HG03095 (cell line): ENCODE results near the gene NIN.
"Not testable (repeated sequence)": the region's sequence is repeated elsewhere in the genome, so short reads cannot be mapped to it uniquely, and the experiment has no call there.

Experiments
- ATAC-seq: cut with Tn5 transposase; IDR thresholded peaks from one replicate; pipeline ENCODE4 v1.9.1; 2021; ENCODE audit warnings: moderate library complexity; ENCODE audit not compliant: unreplicated experiment

NIN gene

DNA sequence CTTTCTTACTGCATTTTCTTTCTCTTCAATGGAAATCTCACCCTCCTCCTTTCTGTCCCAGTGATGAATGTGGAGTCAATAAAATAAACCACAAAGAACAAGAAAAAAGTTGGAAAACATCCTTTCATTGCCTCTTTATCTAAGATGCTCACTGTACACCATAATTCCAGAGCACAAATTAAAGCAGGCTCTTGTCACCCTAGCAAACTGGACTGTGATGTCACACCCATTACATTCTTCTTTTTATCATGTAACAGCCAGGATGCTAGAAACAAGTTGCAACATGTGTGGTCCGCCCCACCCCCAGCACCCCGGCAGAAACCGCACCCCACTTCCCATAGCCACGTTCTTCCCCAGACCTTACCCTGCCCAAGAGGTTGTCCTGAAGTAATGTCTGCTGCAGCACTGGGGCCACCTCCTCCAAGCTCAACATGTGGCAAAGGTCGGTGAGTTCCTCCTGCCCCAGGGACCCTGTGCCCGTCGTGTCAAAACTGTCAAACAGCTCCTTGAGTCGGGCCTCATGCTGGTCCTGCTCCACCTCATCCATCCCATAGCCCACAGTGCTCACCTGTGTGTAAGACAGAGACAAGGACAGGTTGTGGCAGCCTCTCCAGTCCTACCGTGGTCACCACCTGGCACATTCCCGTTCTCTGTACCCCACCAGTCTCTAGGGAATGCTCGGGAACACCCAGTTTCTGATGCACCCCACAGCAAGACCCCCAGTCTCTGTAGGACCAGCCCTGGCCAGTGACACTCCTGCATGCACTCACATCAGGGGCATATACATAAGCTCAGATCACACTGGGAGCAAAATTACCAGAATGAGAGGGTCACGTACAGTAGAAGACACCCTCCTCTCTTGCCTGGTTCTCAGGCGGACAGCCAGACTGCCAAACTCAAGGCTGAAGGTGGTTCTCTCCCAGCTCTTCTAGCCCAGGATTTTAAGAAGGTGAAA is 9.2 kb downstream of the NIN start:
- no peak for ATAC-seq

DNA sequence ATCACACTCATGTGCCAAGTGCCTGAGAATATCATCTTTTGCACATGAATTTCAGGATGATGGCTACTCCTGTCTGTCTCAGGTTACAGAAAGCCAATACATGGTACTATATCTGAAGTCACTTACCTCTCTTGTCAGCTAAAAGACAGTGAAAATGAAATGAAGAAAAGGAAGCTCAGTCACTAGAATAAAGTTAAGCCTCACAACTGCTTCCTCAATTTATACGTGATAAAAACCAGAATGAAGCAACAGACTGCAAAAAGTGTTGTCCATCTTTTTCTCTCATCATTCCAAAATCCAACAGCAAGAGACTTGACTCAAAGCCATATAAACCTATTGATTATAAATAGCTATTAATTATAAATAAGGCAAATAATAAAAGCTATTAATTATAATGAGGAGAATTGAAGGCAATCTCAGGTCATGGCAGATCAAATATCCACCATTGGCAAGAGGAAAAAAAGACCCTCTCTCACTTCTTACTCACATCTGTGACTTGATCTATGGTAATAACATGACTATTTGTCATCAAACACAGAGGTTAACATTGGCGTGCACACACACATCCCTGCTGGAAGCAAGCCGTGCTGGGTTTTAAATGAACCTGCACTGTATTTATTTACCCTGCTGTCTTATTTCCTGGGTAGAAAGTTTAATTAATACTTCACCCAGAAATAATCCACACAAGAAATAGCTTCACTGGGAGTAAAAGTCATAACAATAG is 10.0 kb downstream of the NIN start:
- ATAC-seq, result no peak

DNA sequence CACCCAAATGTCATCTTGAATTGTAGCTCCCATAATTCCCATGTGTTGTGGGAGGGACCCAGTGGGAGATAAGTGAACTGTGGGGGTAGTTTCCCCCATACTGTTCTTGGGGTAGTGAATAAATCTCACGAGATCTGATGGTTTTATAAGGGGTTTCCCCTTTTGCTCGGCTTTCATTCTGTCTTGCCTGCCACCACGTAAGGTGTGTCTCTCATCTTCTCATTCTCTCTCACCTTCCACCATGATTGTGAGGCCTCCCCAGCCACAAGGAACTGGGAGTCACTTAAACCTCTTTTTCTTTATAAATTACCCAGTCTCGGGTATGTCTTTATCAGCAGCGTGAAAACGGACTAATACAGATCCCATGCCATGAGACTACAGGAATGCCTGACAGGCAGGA is 11.7 kb downstream of the NIN start:
- not testable (repeated sequence) for ATAC-seq

DNA sequence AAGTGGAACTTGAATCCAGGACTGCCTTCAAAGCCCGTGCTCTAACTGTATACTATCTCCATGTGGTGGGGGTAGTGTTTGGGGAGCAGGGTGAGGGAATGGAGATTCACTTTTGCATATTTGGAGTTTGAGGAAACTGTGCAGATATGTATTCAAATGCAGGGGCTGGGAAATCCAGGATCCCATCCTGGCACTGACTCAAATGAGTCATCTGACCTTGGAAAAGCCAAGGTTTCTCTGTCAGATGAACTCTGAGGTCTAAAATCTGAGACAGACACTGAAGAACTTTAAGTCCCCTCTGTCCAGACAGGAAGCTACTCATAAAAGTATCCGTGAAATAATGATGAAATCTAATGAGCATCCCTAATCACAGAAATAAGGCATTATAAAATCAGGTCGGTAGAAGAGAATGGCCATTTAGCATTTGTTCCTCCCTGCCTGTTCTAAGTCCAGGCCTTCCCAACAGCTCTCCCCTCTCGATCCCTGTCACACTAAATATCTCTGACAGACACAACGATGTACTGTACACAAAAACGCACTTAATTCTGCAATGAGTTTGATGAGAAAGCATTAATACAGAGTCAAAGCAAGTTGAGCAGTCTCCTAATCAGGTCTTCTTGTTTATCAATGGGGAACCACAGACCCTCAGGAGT is 14.4 kb downstream of the NIN start:
- ATAC-seq, result no peak

DNA sequence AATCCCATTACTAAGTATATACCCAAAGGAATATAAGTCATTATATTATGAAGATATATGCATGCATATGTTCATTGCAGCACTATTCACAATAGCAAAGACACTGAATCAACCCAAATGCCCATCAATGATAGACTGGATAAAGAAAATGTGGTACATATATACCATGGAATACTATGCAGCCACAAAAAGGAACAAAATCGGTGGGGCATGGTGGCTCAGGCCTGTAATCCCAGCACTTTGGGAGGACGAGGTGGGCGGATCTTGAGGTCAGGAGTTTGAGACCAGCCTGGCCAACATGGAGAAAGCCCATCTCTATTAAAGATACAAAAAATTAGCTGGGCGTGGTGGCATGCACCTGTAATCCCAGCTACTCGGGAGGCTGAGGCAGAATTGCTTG is 15.4 kb downstream of the NIN start:
- not testable (repeated sequence) for ATAC-seq

DNA sequence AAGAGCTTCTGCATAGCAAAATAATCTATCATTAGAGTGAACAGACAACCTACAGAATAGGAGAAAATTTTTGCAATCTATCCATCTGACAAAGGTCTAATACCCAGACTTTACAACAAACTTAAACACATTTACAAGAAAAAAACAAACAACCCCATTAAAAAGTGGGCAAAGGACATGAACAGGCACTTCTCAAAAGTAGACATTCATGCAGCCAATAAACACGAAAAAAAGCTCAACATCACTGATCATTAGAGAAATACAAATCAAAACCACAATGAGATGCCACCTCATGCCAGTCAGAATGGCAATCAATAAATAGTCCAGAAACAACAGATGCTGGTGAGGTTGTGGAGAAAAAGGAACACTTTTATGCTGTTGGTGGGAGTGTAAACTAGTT is 15.9 kb downstream of the NIN start:
- not testable (repeated sequence) for ATAC-seq

DNA sequence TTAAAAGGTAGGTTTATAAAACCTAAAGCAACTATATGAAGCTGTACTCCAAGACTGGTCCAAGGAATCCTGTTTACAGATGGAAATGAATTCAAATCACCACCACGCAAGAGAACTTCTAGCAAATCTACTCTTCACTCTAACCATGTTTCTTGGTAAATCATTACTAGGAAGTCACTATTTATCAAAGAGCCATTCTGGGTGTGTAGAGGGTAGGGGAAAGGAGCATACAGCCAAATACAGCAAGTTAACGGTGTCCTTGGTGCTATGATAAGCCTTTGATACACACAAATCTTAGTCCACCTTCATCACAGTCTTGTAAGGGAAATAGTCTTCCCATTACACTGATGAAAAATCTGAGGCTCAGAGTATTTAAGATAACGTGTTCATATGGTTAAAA is 16.8 kb downstream of the NIN start:
- ATAC-seq, result no peak

DNA sequence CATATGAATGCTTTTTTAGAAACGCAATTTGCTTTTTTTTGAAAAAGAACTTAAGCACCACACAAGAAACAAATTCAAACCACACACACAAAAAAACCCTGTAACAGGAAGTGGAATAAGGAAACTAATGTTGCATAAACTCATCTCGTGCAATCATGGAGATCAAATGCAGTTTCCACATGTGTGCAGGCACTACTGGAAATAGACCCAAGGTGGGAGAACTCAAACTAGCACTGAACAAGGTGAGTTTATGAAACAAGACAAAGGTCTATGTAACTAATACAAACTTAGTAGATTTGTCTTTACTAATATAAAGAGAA is 17.5 kb downstream of the NIN start:
- no peak for ATAC-seq

DNA sequence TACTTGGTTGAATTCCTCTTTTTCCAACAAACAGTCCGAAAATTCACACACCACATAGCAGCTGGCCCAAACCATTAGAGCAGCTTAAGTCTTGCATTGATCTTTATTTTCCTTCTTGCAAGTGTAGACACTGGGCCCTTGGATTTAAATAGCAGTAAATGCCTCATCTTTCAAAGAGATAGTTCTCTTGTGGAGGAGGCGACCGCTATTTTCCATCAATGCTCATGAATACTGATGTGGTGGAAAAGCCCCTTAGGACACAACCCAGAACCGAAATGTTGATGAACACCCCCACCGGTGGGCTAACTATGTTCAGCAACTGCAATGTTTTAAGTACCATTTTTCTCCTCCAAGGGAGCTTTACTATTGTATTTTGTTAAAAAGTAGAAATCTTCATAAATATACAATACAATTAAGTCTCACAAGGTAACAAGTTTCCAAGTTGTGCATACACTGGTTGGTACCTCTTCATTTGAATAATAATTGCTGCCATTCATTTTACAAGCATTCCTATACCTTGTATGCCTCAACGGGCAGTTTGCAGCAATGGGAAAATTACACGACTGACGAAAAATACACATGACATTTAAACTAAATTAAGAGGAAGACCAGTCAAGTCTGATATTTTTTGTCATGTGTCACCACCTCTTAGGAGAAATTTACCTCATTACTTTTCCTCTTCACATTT is 18.0 kb downstream of the NIN start:
- no peak for ATAC-seq

DNA sequence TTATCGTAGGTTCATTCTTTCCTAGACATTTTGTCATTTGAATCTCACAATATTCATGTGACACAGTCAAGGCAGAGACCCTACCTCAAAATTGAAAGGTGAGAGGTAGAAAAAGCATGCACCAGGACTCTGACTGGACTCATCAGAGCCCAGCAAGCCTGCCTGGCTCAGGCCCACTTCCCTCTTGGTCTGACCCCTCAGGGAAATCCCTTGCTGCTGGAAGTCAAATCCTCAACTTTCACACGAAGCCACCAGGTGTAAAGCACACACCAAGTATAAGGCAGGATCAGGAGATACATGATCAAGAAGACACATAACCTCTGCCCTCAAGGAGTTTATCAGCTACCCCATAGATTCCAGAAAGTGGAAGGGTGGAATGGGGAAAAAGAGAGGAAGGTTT is 18.8 kb downstream of the NIN start:
- no peak for ATAC-seq

DNA sequence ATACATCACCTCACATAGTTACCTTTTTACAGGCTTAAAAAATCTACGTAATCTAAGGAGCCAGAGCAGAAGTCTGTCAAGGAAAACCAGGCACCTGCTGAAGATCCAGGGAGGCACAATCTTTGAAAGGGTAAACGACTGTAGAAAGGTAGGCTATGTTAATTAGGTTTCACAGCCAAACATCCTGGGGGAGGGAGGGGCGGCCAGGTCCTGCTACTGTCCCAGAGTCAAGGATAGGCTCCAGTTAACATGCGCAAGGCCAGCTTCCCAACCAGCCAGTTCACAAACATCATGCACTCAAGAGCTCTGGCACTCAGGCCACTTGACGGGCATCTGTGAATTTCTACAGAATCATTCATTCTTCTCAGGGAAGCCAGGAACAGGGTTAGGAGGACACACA is 22.9 kb downstream of the NIN start:
- ATAC-seq, result no peak

DNA sequence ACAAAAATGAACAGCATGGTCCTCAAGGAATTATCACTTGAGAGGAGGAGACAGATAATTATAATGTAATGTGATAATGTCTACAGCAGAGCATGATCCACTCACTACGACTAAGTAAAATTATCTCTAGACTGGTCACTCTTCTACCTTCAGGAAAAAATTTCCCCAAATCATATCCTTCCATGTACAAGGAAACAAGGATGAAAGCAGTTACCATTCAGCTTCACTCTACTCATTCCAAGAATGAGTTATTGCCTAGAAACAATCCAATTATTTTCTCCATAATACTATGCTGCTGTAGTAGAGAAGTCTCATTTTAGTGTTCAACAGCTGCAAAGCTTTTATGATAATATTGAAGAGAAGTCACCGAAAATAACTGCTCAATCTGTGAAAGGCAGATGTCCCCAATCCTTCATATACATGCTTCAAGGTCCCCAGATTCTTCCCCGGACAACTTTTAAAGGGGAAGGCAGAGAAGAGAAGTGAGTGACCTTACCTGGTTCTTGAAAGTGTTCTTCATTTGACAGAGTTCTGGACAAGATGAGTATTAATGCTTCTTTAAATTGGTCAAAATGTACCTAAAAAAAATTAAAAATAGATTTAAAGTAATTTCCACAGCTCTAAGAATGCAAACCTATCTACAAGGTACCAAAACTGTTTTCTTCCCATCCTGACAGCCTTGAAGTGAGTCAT is 24.6 kb downstream of the NIN start:
- ATAC-seq, result no peak

DNA sequence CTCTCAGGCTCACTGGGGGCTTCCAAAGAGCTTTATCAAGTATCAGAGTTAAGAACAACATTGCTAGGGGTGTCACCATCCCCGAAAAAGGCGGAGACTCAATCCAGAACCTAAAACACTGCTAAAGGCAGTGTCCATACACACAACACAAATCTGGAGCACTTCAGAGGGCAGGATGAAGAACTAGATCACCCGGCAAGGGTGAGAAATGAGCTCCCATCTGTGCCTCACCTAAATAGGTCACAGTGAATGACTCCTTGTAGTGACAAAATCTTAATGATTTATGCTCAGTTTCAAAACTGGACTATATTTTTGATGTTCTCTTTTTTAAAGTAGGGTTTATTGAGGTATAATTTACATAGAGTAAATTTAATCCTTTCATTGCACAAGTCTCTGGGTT is 25.6 kb downstream of the NIN start:
- ATAC-seq, result no peak

DNA sequence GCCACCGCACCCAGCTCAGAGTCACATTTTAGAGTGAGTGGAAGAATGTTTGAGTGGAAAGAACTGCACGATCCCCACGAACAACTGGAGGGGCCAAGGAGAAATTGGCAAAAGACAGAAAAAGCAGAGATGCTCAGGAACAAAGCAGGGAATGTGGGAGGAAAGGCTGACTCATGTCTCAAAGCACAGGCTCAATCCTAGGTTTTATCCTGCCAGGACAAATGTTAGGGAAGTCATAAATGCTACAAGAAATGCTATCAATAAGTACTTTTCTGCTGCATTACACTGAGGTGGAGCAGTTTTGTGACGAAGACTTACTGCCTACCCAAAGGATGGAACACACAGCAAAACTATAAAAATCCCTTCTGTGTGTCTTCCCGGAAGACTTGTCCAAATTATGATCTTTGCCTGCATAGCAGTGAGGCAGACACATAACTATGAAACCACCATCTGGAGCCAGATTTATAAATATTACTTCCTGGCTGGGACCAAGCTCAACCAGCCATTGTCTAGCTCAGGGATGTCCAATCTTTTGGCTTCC is 26.7 kb downstream of the NIN start:
- no peak for ATAC-seq

DNA sequence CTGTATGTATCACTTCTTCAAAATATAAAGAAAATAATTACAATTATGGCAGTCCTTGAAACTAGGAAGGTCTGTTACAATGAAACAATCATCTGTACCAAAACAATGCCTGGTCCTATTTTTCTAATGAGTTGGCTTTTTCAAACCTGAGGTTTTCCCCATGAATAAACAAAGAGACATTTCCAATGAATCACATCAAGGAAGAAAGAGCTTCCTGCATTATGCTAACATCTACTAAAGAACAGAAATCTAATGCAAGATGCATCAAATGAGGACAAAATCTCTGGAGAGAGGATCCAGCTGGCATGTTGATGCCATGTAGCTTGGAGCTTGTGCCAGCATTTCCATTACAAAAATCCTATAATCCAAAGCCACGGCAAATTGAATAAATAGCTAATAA is 29.3 kb downstream of the NIN start:
- ATAC-seq, result no peak

DNA sequence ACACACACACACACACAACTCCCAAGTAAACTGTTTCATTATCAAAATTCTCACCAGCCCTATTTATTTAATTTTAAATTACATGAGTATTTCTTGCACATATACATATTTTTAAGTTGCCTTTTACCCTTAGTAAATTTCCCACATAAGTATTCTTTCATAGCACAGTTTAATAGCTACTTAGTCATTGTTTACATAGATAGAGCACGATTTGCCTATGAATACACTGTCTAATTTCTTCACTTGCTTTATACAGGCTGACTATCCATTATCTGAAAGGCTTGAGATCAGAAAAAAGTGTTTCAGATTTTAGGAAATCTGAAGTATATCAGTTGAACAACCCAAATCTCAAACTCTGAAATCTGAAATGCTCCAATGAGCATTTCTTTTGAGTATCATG is 30.9 kb downstream of the NIN start:
- no peak for ATAC-seq

DNA sequence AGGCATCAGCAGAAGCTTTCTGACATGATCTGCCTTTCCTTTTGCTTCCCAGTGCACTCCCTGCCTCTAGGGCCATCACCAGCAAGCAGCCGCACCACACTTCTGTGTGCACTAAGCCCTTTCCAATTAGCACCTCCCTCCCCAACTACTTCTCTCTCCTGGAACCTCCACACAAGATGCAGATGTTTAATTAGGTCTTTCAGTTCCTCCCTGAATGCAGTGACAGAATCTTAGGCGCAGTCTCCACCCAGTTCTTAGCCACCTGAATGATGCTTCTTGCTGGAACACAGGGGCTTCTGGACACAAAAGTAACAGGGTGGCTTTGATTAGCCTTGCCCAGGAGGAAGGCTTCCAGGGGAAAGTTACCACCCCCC is 32.9 kb downstream of the NIN start:
- ATAC-seq, result peak; percentile 85

DNA sequence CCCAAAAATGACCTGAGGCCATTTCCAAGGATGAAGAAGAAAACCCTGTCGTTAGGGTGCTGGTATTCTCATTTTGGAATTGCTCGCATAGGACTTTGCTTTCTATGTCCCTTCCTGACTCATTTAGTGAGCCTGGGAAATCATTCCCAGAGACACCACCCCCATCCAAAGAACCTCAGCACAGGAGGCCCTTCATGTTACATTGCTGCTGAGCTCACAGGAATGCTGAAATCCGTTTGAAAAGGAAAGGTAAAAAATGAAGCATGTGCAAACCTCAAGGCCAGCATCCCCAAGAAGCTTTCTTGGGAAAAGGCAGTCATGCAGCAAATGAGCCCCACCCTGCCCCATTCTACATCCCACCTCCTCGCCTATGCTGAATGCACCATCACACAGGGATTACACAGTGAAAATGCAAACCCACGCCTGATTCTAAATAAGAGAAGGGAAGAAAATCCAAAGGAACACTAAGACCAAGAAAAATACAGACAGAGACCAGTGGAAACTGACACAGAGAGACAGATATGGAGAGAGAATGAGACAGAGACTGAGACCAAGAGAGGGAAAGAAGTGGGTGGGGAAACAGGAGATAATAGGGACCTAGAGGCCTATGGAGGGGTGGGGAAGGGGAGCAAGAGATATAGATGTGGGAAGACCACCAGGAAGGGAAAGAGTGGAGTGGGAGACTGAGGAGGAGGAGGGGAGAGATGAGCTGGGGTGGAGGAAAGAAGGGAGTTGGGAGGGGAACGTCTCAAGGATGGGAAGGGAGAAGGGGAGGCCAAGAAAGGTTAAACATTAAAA is 33.5 kb downstream of the NIN start:
- no peak for ATAC-seq

DNA sequence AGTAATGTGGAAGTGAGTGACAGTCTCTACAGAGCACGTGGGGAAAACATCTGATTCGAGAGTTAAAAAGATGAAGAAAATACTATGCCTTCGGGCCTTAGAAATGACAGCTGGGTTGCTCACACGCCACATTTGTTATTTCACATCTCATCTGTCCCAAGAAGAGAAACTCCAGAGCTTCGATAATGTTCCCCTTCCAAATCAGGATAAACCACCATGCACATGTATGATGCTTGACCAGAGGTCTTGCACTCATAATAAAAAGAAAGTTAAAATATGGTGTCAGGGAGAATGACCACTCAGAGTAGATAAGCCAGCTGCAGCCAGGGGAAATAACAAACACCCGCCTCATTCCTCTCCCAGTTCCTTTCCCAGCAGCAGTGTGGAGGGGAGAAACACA is 34.6 kb downstream of the NIN start:
- ATAC-seq, result no peak

DNA sequence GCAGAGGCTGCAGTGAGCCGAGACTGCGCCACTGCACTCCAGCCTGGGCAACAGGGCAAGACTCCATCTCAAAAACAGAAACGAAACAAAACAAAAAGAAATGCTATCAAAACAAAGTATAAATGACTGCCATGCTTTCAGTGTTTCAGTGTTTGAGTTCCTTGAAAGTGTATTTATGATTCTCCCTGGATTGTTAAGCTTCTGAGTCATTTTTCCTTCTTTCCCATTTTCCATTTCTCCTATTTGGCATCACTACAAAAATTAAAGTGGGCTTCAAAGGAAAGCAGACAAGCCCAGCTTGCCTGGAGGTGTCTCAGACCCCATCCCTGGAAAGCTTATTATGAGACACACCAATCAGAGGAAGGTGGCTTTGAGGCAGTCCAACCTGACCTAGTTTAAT is 35.1 kb downstream of the NIN start:
- ATAC-seq, result no peak
